GM21526 (cell line): ENCODE results near the gene SARNP.

ENCODE experiments used
- ATAC-seq: cut with Tn5 transposase; IDR thresholded peaks from one replicate; pipeline ENCODE4 v1.9.1; 2021; ENCODE audit warnings: moderate library complexity; ENCODE audit not compliant: unreplicated experiment, low FRiP score

The SARNP gene

DNA sequence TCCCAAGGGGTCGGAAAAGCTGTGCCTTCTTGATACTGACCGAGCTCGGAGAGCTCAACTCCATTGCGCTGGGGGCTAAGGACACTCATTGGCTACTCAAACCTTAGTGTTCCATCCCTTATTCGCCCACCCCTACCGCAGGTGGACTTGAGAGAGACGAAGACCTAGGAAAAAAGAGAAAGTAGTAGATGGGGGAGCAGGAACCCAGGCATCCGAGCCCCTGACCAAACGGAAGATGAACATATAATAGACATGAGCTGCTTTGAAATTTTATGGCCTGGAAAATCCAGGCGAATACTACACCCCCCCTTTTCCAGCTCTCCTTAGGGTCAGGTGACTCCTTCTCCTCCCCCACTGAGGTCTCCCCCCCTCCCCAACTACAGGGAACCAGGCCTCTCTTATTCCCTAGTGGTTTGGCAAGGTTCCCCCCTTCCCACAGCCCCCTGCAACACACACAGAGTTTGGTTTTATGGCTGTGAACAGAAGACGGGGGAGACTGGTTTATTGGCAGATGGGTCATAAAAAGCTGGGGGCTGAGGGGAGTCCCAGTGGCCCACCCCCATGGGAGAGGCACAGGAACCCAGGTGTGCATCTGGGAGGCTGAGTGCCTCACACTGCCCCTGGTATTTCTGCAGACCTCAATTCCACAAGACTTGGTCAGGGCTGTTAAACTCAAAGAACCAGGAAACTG, 73.0 kb downstream of the SARNP start:
- no peak for ATAC-seq

DNA sequence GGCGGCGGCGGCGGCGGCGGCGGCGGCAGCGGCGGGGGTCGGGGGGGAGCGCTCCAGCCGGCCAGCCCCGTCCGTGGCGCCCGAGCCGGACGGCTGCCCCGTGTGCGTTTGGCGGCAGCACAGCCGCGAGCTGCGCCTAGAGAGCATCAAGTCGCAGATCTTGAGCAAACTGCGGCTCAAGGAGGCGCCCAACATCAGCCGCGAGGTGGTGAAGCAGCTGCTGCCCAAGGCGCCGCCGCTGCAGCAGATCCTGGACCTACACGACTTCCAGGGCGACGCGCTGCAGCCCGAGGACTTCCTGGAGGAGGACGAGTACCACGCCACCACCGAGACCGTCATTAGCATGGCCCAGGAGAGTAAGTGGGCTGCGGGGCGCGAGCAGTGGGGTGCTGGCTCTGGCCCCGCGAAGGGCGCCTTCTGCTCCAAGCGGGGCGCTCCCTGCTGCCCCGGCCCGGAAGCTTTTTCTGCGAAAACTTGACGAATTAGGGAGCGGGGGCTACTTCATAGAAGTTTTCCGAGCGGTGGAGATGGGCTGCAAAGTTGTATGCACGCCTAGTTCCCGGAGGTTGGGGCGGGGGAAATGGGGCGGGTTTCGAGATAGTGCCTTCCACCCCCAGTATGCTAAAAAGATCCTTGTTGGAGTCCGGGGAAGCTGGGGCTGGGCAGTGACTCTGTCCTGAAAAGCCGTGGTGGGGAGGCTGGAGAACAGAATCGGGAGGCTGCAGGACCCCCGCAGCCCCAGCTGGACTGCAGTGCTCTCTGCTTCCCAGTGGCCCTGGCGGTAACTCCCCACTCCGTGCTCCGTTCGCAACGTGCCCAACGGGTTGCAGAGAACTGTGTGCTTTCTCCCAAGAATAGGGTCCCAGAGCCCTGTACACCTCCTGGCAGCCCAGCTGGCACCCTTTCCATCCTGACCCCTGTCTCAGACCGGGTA, 73.9 kb downstream of the SARNP start:
- ATAC-seq, result peak; percentile 37

DNA sequence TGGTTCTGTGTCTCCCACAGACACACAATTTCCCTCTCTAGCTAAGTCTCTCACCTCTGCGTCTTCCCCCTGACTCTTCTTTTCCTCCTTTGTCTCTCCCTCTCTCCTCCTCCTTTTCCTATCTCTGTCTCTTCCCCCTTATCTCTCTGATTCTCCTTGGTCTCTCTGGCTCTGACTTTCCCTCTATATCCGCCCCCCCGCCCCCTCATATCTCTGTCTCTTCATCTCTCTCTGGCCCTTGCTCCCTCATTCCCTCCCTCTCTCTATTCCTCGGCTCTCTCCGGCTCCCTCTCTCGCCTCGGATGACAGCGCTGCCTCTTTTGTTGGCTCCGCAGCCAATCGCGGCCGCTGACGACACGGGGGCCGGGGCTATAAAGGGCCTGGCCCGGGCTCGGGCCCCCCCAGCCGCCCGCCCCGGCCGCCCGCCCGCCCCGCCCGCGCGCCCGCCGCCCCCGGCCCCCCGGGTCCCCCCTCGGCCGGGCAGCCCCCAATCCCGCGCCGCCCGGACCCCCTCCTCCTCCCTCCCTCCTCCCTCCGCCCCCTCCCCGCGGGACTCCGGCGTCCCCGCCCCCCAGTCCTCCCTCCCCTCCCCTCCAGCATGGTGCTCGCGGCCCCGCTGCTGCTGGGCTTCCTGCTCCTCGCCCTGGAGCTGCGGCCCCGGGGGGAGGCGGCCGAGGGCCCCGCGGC, 74.7 kb downstream of the SARNP start, which contains the start of gene GDF11:
TSS of gene GDF11 (plus strand) at position 404 of the 687 bp plus-strand sequence. CDS start at position 599, 195 bp downstream.
- ATAC-seq, result peak; percentile 19

DNA sequence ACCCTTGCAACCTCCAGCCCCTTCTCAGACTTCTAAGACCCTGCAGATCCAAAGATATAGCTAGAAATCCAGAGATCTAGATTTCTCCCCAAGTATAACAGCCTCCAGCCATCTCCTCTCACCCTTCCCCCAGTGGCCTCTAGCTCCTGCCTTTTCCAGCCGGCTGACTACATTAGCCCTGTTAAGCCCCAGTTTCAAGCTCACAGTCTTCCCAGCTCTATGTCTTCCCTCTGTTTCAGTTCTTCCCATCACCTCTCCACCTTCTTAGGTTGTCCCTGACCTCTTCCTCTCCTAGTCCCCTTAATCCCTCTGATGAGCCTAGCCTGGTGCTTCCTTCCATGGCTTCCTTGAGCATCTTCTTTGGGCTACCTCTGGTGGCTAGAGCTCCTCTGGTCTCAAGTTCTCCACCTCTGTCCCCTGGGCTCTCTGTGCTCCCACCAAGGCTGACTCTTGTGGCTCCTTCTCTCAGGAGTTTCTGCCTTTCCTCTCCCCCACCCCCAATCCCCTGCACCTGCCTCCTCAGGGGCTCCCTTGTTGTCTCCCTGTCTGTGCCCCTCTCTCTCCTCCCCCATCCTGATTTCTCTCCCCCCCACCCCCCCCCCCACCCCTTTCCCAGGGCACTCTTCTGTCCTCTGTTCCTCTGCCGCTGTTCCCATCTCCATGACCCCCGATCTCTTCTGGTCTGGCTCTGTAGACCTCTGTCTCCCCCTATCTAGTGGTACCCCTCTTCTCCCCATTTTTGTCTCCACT, 75.4 kb downstream of the SARNP start:
- no peak for ATAC-seq

DNA sequence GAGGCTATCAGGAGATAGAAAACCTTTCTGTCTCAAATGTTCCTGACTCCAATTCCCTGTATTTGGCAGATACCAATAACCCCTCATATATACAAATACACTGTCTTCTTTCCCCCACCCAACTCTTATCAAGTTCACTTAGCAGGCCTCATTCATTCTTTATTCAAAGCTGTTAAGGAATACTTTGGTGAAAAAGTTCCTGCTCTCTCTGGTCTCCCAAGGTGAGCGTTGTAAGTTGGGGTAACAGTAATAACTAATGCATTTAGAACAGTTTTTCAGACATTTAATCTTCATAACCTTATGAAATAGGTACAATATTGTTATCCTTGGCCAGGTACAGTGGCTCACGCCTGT, 78.5 kb downstream of the SARNP start:
- no peak for ATAC-seq

DNA sequence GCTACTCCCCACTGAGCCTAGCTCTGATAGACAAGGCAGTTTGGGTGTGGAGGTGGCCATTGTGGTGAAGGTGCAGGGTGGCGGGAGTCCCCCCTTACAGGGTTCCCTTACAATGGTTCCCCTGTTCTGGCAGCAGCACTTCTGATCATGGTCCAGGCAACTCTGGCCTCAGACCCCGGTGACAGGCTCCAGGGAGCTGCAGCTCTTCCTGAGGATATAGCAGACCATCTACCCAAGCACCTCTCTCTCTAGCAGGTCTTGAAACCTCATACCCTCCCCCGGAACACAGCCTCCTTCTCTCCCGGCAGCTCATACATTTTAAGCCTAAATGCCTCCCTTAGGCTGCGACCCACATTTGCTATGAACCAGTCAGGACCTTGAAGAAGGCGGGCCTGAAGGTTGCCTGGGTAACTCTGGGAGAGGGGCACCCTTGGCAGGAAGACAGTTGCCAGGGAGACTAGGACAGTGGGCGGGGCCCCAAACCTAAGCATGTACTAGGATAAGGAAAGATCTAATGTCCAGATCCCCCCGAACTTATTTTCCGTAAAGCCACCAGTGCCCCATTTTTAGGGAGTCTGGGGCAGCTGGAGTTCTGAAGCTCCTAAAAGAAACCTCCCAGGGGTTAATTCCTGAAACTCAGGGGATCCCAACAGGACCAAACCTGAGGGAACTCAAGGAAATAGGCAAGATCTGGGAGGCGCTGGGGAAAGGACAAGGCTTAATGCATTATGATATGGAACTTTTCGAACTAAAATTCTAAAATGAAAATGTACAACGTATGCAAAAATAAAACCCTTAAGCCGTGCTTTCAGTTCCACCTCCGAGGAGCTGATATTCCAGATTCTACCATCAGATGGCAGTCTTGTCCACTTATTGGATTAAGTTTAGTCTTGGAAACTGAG, 79.2 kb downstream of the SARNP start:
- ATAC-seq, result peak; percentile 84

DNA sequence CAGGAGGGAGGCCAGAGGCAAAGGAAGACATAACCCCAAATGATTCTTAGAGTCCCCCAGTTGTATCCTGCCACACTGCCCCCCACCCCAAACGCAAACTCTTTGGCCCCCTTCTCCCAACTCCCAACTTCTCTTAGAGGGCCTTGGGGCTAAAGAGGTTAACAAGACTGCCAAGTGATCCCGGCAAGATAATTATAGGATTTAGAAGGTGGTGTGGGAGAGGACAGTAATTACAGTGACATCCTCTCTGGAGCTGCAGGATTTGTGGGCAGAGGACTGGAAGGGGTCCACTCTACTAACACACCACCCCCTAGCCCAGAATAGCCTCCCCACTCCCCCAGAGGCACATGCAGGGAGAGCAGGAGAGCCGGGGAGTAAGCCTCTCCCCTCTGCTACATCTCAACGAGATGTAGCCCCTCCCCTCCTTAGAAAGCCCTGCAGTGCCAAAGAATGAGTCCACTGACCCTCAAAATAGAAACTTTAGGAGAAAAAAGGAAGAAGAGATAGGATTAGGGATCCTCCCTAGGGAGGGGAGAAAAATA, 79.9 kb downstream of the SARNP start:
- ATAC-seq, result no peak

DNA sequence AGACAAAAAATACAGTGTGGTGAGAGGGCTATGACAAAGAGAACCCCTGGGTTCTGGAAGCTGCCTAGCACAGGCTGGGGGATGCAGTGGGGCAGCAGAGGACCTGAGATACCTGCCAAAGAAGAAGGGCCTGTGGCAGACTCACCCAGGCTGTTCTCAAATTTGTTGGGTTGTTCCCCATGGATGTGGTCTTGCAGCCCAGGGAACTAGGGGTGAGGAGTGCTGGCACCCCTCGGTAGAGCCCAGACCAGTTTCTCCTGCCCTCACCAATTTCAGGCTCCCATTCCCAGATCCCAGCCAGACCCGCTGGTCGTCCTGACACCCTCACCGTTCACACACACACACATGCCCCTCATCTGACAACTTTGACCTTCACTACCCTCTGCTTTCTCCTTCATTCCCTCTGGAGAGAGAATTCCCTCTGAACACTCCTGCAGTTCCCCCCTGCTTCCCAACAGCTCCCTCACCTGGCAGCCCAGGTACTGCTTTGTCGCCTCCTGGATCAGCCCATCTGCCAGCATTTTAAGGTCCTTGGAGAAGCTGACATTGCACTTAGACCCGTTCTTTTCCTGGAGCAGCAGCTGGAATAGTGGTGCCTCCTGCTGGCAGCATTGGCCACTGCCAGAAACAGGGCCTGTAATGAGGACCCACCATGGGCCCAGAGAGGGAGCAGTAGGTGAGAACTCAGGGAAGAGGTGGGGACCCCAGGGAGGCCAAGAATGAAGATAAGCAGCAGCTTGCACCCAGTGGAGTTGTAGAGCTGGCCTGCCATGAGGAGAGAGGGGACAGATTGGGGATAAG, 80.5 kb downstream of the SARNP start:
- peak; percentile 48 for ATAC-seq

DNA sequence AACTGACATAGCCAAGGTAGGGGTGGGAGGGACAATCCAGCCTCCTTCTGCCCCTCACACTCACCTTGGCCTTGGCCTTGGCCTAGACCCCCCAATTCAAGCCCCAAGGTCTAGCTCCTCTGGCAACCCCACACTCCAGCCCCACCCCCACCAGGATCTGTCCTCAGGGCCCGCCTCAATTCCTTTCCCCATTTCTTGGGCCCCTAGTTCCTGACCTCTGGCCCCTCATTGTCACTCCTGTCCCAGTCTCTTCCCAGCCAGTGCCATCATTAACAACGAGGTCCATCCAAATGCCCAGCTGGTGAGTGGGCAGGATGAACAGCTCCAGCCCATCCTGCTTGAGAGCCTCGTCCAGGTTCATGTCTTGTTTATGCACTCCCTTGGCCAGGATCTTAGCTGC, 81.4 kb downstream of the SARNP start:
- no peak for ATAC-seq

DNA sequence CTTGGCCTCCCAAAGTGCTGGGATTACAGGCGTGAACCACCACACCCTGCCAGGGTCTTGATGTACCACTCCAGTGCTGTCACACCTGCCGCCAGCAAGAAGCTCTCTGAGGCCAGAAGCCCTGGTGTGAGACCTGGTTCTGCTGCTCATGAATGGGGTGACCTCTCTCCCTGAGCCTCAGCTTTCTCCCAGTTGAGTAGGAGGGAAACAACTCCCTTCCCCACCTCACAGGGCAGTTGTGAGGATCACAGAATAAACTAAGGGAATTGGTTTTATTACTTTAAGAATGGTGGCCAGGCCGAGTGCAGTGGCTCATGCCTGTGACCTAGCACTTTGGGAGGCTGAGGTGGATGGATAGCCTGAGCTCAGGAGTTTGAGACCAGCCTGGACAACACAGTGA, 82.9 kb downstream of the SARNP start:
- no peak for ATAC-seq

DNA sequence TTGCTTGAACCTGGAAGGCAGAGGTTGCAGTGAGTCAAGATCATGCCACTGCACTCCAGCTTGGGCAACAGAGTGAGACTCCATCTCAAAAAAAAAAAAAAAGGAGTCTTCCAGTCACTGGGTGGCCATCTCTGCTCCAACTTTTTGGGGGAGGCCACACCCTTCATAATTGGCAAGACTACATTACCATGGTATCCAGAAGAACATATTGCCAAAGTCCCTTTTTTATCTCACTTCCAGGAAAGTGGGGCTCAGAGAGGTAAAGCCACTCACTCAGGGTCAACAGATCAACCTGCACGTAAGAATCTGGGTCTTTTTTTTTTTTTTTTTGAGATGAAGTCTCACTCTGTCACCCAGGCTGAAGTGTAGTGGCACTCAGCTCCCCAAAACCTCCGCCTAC, 83.7 kb downstream of the SARNP start:
- no peak for ATAC-seq

DNA sequence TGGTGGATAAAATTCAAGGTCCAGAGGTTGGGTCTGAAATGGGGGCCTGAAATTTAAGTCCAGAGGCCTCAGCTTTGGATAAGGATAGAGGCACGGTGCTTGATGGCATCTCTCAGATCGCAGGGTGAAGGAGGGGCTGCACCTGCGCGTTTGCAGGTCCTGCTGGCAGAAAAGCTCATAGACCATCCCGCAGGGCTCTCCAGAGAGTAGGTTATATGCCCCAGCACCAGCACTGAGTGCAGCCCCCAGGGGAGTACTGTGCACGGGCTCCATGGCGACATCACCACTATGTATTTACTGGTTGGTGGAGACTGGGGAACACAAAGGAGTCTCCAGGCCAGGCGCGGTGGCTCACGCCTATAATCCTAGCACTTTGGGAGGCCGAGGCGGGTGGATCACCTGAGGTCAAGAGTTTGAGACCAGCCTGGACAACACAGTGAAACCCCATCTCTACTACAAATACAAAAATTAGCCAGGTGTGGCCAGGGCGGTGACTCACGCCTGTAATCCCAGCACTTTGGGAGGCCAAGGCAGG, 84.4 kb downstream of the SARNP start:
- ATAC-seq, result no peak

DNA sequence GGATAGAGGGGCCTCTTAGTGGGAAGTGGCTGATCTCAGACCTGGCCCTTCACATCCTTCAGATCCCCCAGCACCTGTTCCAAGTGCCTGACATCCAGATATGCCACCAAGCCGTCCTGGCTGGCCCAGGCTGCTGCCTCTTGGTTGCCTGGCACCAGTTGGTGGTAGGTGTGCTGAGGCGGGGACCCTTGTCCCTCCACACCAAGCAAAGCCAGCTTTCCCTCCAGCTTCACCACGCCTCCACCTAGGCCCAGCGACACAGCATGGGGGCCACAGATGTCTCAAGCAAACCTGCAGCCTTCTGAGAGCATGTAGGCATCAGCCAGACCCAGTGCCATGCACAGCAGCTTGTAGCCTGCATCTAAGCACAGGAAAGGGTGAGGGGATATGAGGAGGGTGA, 85.2 kb downstream of the SARNP start:
- ATAC-seq, result no peak

DNA sequence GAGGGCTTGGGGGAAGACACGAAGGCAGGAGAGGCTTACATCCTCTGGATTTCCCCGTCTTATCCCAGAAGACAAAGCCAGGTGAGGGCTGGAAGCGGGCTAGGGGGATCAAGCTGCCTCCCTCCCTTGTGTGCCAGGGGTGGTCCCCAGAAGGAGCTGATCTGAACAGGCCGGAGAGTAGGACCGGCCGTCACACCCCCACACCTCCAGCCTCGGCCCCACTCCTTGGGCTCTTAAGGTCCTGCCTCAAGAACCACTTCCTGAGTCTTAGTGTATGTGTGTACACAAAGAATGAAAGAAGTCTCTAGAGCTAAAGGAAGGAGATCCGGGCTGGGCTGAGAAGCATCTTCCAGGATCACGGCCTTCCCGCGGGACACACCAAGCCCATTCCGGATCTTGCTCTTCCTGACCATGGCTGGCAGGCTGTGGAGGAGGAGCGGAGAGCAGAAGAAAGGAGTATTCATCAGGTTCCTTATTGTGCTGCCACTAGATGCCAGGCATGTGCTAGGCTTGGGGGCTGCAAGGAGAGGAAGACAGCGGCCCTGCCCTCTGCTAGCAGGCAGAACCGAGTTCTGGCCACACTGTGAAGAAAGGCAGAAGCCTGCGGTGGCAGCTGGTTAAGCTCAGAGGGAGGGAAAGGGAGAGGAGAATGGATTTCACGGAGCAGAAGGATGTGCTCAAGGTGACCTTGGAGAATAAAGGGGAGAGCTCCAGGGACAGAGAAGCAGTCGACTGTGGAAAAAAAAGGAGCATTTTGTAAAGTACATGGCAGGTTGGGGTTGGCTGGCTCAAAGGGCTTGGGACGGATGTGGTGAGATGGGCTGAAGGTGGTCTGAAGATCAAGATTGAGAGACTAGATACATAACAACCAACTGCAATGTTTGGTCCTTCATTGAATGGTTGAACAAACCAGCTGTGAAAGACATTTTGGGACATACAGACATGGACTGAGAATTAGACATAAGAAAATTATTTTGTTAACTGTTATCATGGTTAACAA, 87.4 kb downstream of the SARNP start:
- ATAC-seq, result peak; percentile 31

DNA sequence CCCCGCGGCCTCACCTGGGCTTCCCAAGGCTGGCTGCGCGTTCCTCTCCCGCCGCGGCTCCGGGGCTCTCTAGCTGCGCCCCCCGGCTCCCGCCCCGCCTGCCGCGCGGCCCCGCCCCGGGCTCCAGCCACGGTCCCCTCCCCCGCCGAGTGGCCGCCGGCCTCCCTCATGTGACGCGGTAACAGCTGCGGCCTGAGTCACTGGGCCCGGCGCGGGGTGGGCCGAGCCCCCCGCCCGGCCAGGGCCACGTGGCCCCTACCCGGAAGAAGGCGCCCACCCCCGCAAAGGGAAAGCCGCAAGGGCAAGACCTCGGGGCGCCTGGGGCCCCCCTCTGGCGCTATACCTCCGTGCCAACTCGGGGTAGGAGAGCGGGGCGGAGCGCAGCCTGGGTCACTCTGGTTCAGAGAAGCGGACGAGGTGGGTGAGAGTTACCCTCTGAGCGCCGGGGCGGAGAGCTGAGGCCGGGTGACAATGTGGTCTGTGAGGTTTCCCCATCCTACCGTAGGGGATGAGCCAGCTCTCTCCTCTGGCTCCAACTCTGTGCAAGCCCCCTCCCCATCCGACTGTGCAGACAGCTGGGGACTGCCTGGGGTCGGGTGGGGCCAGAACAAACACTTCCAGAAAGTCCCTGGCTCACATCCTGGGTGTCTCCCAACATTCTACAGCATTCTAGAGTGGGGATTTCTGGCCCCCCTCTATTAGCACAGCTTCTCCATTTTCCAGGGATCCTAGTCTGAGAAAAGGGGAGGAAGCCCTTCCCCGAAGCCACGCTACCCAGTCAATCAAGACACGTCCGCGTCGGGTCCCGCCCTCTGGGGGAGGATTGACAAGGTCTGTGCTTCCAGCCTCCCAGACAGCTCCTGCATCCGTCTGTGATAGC, 88.3 kb downstream of the SARNP start, which contains the start of gene CD63:
TSS of gene CD63 (minus strand) at position 71 of the 880 bp plus-strand sequence. CDS start 668 bp downstream, outside the sequence.
- ATAC-seq, result peak; percentile 57
